ENCODE results near the gene PDZD4.
A peak's percentile ranks its signal among the peaks of the same experiment; 100 is the strongest.

Gene PDZD4

GRCh38 chrX:153771415-153772315 is 58.7 kb downstream of the PDZD4 start:
- DNase-seq (ENCODE audit: low spot score): no peak

GRCh38 chrX:153770601-153771414 is 59.5 kb downstream of the PDZD4 start:
- DNase-seq (ENCODE audit: low spot score): no peak

- DNase-seq (ENCODE audit: low spot score): no peak
Observed at GRCh38 chrX:153769865-153770600, 60.3 kb downstream of the PDZD4 start.

- no peak for DNase-seq (ENCODE audit: low spot score)
Observed at GRCh38 chrX:153769158-153769864, 61.0 kb downstream of the PDZD4 start.

GRCh38 chrX:153768311-153769157 is 61.8 kb downstream of the PDZD4 start:
- DNase-seq (ENCODE audit: low spot score): no peak

GRCh38 chrX:153767674-153768055 is 62.7 kb downstream of the PDZD4 start:
- DNase-seq (ENCODE audit: low spot score): no peak

- no peak for DNase-seq (ENCODE audit: low spot score)
Observed at GRCh38 chrX:153766871-153767673, 63.3 kb downstream of the PDZD4 start.

- peak; percentile 71 for DNase-seq (ENCODE audit: low spot score)
Observed at GRCh38 chrX:153766098-153766817, 64.1 kb downstream of the PDZD4 start.

GRCh38 chrX:153765138-153766079 is 64.9 kb downstream of the PDZD4 start:
- no peak for DNase-seq (ENCODE audit: low spot score)

- no peak for DNase-seq (ENCODE audit: low spot score)
Observed at GRCh38 chrX:153764786-153765137, 65.6 kb downstream of the PDZD4 start.

GRCh38 chrX:153763989-153764755 is 66.2 kb downstream of the PDZD4 start, which contains the start of gene PLXNB3:
Gene PLXNB3, plus strand, starts transcription at chrX:153764249. Its CDS starts 1,287 bp downstream, at chrX:153765536.
- DNase-seq (ENCODE audit: low spot score): peak; percentile 90

- DNase-seq (ENCODE audit: low spot score): no peak
Observed at GRCh38 chrX:153763298-153763932, 66.9 kb downstream of the PDZD4 start.

- DNase-seq (ENCODE audit: low spot score): no peak
Observed at GRCh38 chrX:153762626-153763173, 67.6 kb downstream of the PDZD4 start.

- DNase-seq (ENCODE audit: low spot score): no peak
Observed at GRCh38 chrX:153761863-153762262, 68.5 kb downstream of the PDZD4 start.

GRCh38 chrX:153755136-153755535 is 75.2 kb downstream of the PDZD4 start:
- DNase-seq (ENCODE audit: low spot score): no peak

Data from AG20443 (cell line).